Mucosa of stomach (tissue), 1 donor: ENCODE results near the gene ANKH.
A peak's percentile ranks its signal among the peaks of the same experiment; 100 is the strongest.

Experiments used
- H3K27me3 ChIP-seq: one replicate; pipeline ENCODE4 v1.7.0; 2013; ENCODE audit warnings: mild to moderate bottlenecking, low read length; ENCODE audit not compliant: control insufficient read depth, insufficient read depth
- H3K36me3 ChIP-seq: one replicate; pipeline ENCODE4 v1.7.0; 2013; ENCODE audit warnings: low read length; ENCODE audit not compliant: control insufficient read depth, insufficient read depth
- H3K4me1 ChIP-seq: one replicate; pipeline ENCODE4 v1.7.0; 2013; ENCODE audit warnings: mild to moderate bottlenecking, low read length; ENCODE audit not compliant: control insufficient read depth, insufficient read depth
- H3K4me3 ChIP-seq: one replicate; pipeline ENCODE4 v1.7.0; 2013; ENCODE audit warnings: low read length
- H3K9ac ChIP-seq: one replicate; pipeline ENCODE4 v1.7.0; 2013; ENCODE audit warnings: mild to moderate bottlenecking, low read length, moderate library complexity
- H3K9me3 ChIP-seq: one replicate; pipeline ENCODE4 v1.7.0; 2013; ENCODE audit warnings: mild to moderate bottlenecking, low read length, moderate library complexity; ENCODE audit not compliant: control insufficient read depth
- donor health status: Pancreatic carcinoma.

Gene ANKH

DNA sequence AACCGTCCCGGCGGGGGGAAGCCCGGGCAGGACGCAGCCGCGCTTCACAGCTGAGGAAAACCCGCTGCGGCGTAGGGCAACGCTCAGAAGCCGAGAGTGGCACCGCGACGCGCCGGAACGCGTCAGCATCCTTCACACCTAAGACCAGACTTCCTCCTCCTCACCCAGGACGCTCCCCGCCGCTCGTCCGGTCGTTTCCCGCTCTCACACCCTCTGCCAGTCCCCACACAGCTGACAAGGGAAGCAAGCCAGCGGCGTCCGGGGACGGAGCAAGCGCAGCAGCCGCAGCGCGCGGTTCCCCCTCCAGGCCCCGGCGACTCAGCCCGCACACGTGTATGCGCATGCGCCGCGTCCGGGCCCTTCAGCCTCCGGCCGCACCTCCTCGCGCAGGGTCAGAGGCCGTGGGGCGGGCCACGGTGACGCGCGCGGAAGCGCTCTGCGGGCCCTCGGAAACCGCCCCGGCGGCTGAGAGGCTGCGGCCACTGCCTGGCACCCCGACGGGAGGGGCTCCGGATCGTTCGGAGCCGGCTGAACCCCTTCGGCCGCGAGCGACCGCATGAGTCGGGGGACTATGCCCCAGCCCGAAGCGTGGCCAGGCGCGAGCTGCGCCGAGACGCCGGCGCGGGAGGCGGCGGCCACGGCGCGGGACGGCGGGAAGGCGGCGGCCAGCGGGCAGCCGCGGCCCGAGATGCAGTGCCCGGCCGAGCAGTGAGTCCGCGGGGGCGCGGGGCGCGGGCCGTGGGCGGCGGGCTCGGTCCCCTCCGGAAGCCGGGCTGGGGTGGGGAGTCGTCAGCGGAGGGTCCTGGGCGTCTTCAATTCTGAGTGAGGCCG lies 207.1 kb downstream of the ANKH start, which contains the start of gene OTULIN:
Gene OTULIN (plus strand): TSS at position 449 of the 831 bp plus-strand sequence. CDS start 108 bp downstream, at position 557.
- Histone ChIP-seq H3K4me3 (peak within 1 kb of the TSS; percentile 60), H3K36me3 (no peaks in the 10 kb centered on the region), H3K4me1 (peaks cover 38% of the 10 kb centered on the region), H3K9ac (peak within 1 kb of the TSS; percentile 69), H3K27me3 (no peaks in the 10 kb centered on the region), H3K9me3 (no peaks in the 10 kb centered on the region)

DNA sequence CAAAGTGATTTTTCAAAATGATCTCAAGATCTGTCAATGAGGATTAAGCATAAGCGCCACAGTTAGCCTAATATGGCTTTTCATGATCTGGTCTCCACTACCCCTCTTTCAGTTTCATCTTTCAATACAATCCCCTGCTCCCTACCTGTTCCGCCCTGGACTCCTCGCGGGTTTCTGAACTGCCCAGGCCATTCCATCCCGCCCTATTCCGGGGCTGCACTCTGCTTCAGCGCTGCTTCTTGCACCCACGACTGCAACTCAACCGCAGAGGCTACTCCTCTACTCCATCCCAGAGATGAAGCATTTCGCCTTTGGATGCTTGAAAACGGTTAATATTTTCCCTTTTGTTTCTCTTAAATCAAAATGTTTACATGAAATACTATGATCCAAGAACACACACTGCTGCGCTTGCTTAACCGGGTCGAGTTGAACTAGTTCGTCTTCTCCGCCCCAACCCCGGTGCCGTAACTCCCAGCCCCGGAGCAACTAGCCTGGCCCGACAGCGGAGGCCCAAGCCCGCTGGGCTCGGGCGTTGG lies 207.8 kb downstream of the ANKH start:
- peaks cover 38% of the 10 kb centered on the region for H3K4me1 ChIP-seq
- H3K27me3 ChIP-seq, result no peaks in the 10 kb centered on the region
- H3K36me3 ChIP-seq, result no peaks in the 10 kb centered on the region
- H3K9ac ChIP-seq, result peak overlapping the region; percentile 69
- H3K9me3 ChIP-seq, result no peaks in the 10 kb centered on the region
- peak overlapping the region; percentile 60 for H3K4me3 ChIP-seq

DNA sequence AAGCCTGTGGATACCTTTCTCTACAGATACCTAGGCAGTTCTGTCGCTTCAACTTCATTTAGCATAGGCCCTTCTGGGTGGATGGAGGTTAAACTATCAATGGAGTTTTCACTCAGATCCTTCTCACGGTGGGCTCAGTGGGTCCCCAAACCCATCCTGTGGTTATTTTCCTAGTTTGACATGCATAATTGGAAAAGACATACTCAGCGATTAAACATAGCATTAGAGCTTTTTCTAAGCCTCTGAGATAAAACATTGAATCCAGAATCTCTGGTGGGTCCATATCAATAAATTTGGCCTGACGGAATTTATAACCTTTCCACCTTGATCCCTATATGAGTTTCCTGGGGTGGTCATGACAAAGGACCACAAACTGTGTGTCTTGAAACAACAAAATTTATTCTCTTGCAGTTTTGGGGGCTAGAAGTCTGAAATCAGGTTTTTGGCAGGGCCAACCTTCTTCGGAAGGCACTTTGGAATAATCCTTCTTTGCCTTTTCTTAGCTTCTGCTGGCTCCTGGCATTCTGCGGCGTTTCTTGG lies 208.8 kb downstream of the ANKH start:
- H3K9ac ChIP-seq, result no peak overlapping the region
- no peaks in the 10 kb centered on the region for H3K36me3 ChIP-seq
- peaks cover 31% of the 10 kb centered on the region for H3K4me1 ChIP-seq
- no peaks in the 10 kb centered on the region for H3K27me3 ChIP-seq
- no peaks in the 10 kb centered on the region for H3K9me3 ChIP-seq
- no peak overlapping the region for H3K4me3 ChIP-seq

DNA sequence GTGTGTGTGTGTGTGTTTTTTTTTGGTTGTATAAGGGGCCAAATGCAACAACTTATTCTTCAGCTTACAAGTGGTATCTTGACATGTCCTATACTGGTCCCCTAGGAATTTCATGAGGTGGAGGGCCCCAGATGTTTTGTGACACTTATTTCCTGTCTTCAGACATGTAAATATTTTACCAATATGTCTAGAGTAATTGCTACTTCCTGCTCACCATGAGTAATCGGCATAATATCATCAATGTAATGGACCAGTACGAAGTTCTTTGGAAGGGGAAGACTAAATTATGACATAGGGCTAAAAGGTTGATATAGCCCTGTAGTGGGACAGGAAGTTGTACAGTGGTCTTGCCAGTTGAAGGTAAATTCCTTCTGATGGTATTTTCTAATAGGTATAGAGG lies 210.7 kb downstream of the ANKH start:
- H3K27me3 ChIP-seq, result no peaks in the 10 kb centered on the region
- no peak overlapping the region for H3K9ac ChIP-seq
- H3K4me3 ChIP-seq, result no peak overlapping the region
- no peaks in the 10 kb centered on the region for H3K9me3 ChIP-seq
- no peaks in the 10 kb centered on the region for H3K36me3 ChIP-seq
- peaks cover 14% of the 10 kb centered on the region for H3K4me1 ChIP-seq

DNA sequence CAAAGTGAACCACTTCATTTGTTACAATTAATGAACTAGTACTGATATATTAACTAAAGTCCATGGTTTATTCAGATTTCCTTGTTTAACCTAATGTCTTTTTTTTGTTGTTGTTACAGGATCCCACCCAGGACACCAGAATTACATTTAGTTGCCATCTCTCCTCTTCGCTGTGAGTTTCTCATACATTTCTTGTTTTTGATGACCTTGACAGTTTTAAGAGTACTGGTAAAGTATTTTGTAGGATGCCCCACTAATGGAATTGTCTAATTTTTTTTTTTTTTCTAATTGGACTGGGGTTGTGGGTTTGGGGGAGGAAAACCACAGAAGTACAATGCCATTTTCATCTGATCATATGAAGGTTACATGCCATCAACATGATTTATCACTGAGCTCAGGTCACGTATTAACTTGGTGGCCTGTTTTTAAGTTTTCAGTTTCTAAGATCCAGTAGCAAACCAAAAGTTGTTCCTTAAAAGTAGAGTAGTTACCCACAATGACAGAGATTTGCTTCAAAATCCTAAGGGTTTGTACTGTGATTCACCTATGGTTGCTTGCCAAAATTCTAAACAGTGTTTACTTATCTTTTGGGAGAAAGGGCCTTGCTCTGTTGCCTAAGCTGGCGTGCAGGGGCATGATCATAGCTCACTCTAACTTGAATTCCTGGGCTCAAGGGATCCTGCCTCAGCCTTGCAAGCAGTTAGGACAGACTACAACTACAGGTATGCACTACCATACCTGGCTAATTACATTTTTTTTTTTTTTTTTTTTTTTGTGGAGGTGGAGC lies 211.6 kb downstream of the ANKH start:
- H3K9me3 ChIP-seq, result no peaks in the 10 kb centered on the region
- H3K4me1 ChIP-seq, result peaks cover 10% of the 10 kb centered on the region
- no peaks in the 10 kb centered on the region for H3K27me3 ChIP-seq
- no peak overlapping the region for H3K4me3 ChIP-seq
- no peak overlapping the region for H3K9ac ChIP-seq
- no peaks in the 10 kb centered on the region for H3K36me3 ChIP-seq

DNA sequence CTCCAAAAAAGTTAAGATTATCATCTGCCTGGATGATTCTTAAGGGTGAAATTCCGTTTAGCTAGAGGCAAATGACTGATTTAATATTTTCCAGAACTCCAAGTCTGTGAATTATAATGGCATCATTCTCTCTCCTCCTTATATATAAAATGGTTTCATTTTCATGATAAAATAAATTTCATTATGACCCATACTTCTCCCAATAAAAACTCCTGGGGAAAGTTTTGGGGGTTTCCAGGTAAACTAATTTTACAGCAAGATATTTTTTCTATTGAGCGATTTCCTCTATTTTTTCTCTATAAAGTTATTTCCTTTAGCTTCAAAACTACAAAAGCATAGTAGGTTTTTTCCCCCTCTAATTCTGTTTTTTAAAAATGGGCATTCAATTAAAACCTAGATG lies 214.7 kb downstream of the ANKH start:
- H3K4me1 ChIP-seq, result no peaks in the 10 kb centered on the region
- H3K4me3 ChIP-seq, result no peak overlapping the region
- H3K9me3 ChIP-seq, result no peaks in the 10 kb centered on the region
- no peak overlapping the region for H3K9ac ChIP-seq
- no peaks in the 10 kb centered on the region for H3K27me3 ChIP-seq
- H3K36me3 ChIP-seq, result no peaks in the 10 kb centered on the region

DNA sequence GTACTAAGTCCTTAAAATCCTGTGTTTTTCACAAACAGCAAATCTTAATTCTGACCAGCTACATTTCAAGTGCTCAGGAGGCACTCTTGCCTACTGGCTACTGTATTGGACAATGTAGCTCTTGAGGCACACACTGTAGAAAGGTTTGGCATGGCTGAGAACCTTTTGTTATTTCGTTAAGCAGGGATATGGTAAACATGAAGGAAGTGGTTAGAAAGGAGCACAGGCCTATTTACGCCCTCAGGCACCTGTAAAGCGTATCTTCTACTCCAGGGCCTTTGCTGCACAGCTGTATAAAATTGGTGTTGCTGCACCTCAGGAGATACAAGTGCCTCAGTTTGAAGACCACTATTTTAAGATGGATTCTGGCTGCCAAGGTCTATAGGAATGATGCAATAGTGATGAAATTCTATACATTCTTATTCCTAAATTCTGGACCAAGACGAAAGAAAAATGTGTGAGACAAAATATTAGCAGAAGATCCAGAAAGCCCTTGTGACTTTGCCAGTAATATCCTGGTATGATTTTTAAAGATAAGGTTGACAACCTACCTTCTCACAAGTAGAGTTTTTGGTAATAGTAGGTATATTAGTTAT lies 216.3 kb downstream of the ANKH start:
- Histone ChIP-seq H3K36me3 (no peaks in the 10 kb centered on the region), H3K4me1 (no peaks in the 10 kb centered on the region), H3K9ac (no peak overlapping the region), H3K4me3 (no peak overlapping the region), H3K27me3 (no peaks in the 10 kb centered on the region), H3K9me3 (no peaks in the 10 kb centered on the region)
